Measurements from ENCODE around the gene OR2C3.

GRCh38 chr1:247529771-247530355 is 6.4 kb downstream of the OR2C3 start:
- TF ChIP-seq, protein P1, sequence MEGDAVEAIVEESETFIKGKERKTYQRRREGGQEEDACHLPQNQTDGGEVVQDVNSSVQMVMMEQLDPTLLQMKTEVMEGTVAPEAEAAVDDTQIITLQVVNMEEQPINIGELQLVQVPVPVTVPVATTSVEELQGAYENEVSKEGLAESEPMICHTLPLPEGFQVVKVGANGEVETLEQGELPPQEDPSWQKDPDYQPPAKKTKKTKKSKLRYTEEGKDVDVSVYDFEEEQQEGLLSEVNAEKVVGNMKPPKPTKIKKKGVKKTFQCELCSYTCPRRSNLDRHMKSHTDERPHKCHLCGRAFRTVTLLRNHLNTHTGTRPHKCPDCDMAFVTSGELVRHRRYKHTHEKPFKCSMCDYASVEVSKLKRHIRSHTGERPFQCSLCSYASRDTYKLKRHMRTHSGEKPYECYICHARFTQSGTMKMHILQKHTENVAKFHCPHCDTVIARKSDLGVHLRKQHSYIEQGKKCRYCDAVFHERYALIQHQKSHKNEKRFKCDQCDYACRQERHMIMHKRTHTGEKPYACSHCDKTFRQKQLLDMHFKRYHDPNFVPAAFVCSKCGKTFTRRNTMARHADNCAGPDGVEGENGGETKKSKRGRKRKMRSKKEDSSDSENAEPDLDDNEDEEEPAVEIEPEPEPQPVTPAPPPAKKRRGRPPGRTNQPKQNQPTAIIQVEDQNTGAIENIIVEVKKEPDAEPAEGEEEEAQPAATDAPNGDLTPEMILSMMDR (IDR thresholded peaks at IDR 0.05): no peak
- TF ChIP-seq FOXM1 (IDR thresholded peaks at IDR 0.05; ENCODE audit: low read depth): no peak
- TF ChIP-seq YY1 (IDR thresholded peaks at IDR 0.05; ENCODE audit: low read depth): no peak
- no peak for TF ChIP-seq FOXJ3 (CRISPR knock-in tag; IDR thresholded peaks at IDR 0.05)
- TF ChIP-seq NFIC (IDR thresholded peaks at IDR 0.05; ENCODE audit: borderline replicate concordance): no peak
- no peak for TF ChIP-seq MAX (IDR thresholded peaks at IDR 0.05; ENCODE audit: low read depth)

Data from SK-N-SH (cell line).